K562 (cell line): ENCODE data around the gene NPTXR. TPM values are rescaled to one million over a fixed set of nuclear protein-coding genes. Genes with fewer than 3 reads are reported as not detected.
A peak's percentile ranks its signal among the peaks of the same experiment; 100 is the strongest.
"Not testable (repeated sequence)": the region's sequence is repeated elsewhere in the genome, so short reads cannot be mapped to it uniquely, and the experiment has no call there.

ENCODE experiments used
- ATAC-seq: fragments of 200-7000 bp; cut with Tn5 transposase; 3 replicates; pipeline ENCODE4 v1.9.1; 2020; ENCODE audit warnings: moderate library complexity
- BruUV-seq: library from RNA; stranded (reverse); fragments of 400-500 nt; replicated peaks from 2 replicates; lab custom pipeline; 2021; lab: Mats Ljungman, UMichigan
- CTCF ChIA-PET: fragments of 300-600 bp; formaldehyde crosslinking; extraction: SDS; loops from one replicate; lab custom pipeline; 2021; ENCODE audit warnings: low intra/inter-chr PET ratio; lab: Yijun Ruan, JAX
- POLR2A ChIA-PET: fragments of 300-600, 350-650 bp; sonication (Branson Sonifier 250); formaldehyde crosslinking; extraction: SDS; loops from one replicate; lab custom pipeline; 2021; ENCODE audit warnings: antibody characterized with exemption, inconsistent platforms; lab: Yijun Ruan, JAX
- DNase-seq, 4 experiments: peaks; one replicate each; pipeline versions ENCODE4 v3.0.0 to v3.0.0-alpha.2; 2011 to 2018; ENCODE audit warnings: low spot score in 3 of 4, mixed read lengths in 3 of 4; ENCODE audit errors: extremely low read depth in 1 of 4
- FAIRE-seq: peaks from 2 replicates; lab custom pipeline; 2011; peaks lifted over from hg19 to GRCh38; lab: Jason Lieb, UNC
- H2AFZ ChIP-seq: 2 replicates; pipeline ENCODE4 v1.6.0; 2011; ENCODE audit warnings: low read depth, low read length, control low read depth, inconsistent platforms
- H3K27ac ChIP-seq: fragments of 200-600 bp; 3 replicates; pipeline ENCODE4 v1.8.0; 2011; ENCODE audit warnings: low read depth, mild to moderate bottlenecking, control low read depth, inconsistent platforms, low read length, moderate library complexity, mixed read lengths; ENCODE audit errors: extremely low read depth
- H3K27me3 ChIP-seq, 2 experiments: fragments of 300-600 bp in 1 of 2; 2 replicates in 1 of 2; 3 replicates in 1 of 2; pipeline versions ENCODE4 v1.6.0 to v1.8.0; 2011; ENCODE audit warnings: inconsistent platforms in 2 of 2, low read length in 2 of 2, mild to moderate bottlenecking in 1 of 2, mixed read lengths in 1 of 2, moderate library complexity in 1 of 2; ENCODE audit not compliant: control insufficient read depth in 2 of 2, insufficient read depth in 2 of 2
- H3K36me3 ChIP-seq: fragments of 300-600 bp; 3 replicates; pipeline ENCODE4 v1.8.0; 2011; ENCODE audit warnings: mild to moderate bottlenecking, low read length, inconsistent platforms; ENCODE audit not compliant: control insufficient read depth, insufficient read depth
- H3K4me1 ChIP-seq, 2 experiments: fragments of 200-600 bp in 1 of 2; replicated peaks in 1 of 2; 2 replicates in 1 of 2; 3 replicates in 1 of 2; pipeline versions ENCODE4 v1.5.1 to v1.8.0; 2011; ENCODE audit warnings: inconsistent platforms in 2 of 2, low read length in 2 of 2, mild to moderate bottlenecking in 1 of 2, mixed read lengths in 1 of 2, moderate library complexity in 1 of 2; ENCODE audit not compliant: control insufficient read depth in 2 of 2, insufficient read depth in 2 of 2
- H3K4me2 ChIP-seq: 2 replicates; pipeline ENCODE4 v1.6.1; 2011; ENCODE audit warnings: low read length, control low read depth, inconsistent platforms, mixed read lengths; ENCODE audit not compliant: insufficient read depth
- H3K4me3 ChIP-seq: fragments of 200-600 bp; sonication (generic), shearing (Covaris generic); 2 replicates; pipeline ENCODE4 v1.5.1; 2016; ENCODE audit warnings: control low read depth, inconsistent platforms
- H3K79me2 ChIP-seq: fragments of 200-600 bp; 3 replicates; pipeline ENCODE4 v1.8.0; 2011; ENCODE audit warnings: low read length, inconsistent platforms; ENCODE audit not compliant: control insufficient read depth, insufficient read depth
- H3K9ac ChIP-seq, 2 experiments: 2 replicates each; pipeline versions ENCODE4 v1.6.0 to v1.6.1; 2011; ENCODE audit warnings: low read depth in 2 of 2, low read length in 2 of 2, control low read depth in 1 of 2, inconsistent platforms in 1 of 2, mild to moderate bottlenecking in 1 of 2, mixed read lengths in 1 of 2; ENCODE audit not compliant: insufficient read depth in 1 of 2
- H3K9me1 ChIP-seq: one replicate; pipeline ENCODE4 v1.6.0; 2011; ENCODE audit warnings: inconsistent platforms, mild to moderate bottlenecking, low read length, moderate library complexity; ENCODE audit not compliant: control insufficient read depth, insufficient read depth
- H3K9me3 ChIP-seq: replicated peaks from 2 replicates; pipeline ENCODE4 v1.5.1; 2011; ENCODE audit warnings: low read depth, low read length, inconsistent platforms; ENCODE audit not compliant: control insufficient read depth, insufficient read depth
- H4K20me1 ChIP-seq: replicated peaks from 2 replicates; pipeline ENCODE4 v1.6.1; 2011; ENCODE audit warnings: low read length, inconsistent platforms, mixed read lengths; ENCODE audit not compliant: control insufficient read depth, insufficient read depth
- EHMT2 ChIP-seq: fragments of 450-650 bp; IDR thresholded peaks from 2 replicates; pipeline ENCODE4 v1.6.1; 2018; ENCODE audit warnings: antibody characterized with exemption
- HMBOX1 ChIP-seq: sonication (generic); IDR thresholded peaks from 2 replicates; pipeline ENCODE4 v1.6.1; 2016
- WGBS: fragments of 100-300 bp; shearing (Covaris generic); methylation state at CpG from one replicate; pipeline ENCODE4 v1.1.6; 2016; ENCODE audit warnings: low coverage, mixed read lengths; ENCODE audit not compliant: insufficient coverage; ENCODE audit errors: missing lambda C conversion rate; 5-methylcytosine and 5-hydroxymethylcytosine counted together
- in situ Hi-C: fragments of 300-500 bp; cut with MboI; formaldehyde crosslinking; loops from 4 replicates; pipeline ENCODE4 v1.15.0; 2018; ENCODE audit warnings: inconsistent platforms, mixed read lengths
- intact Hi-C: fragments of 100-400 bp; cut with micrococcal nuclease; formaldehyde crosslinking; loops from 2 replicates; pipeline ENCODE4 v1.14.2; 2022
- polyA plus RNA-seq, 8 experiments: library from polyadenylated mRNA; depleted of rRNA in 4 of 8; stranded (reverse) in 5 of 8; unstranded in 3 of 8; fragments of >200 nt; fragmentation: Nextera tagmentation in 2 of 8; fragmentation: Illumina TruSeq in 1 of 8; extraction: Ambion mirVana in 2 of 8; extraction: Trizol in 1 of 8; gene quantifications; 2 replicates each; pipeline versions ENCODE4 v1.2.1 to v1.2.3, GENCODE V29; 2011 to 2014; ENCODE audit warnings: inconsistent platforms in 1 of 8, missing spikeins in 1 of 8
- total RNA-seq, 7 experiments: library from RNA; depleted of rRNA in 6 of 7; stranded (reverse); fragments of >200 nt in 6 of 7; fragmentation: Illumina TruSeq in 2 of 7; extraction: Trizol in 2 of 7; gene quantifications; 2 replicates each; pipeline versions ENCODE4 v1.2.1 to v1.2.3, GENCODE V29; 2011 to 2021; ENCODE audit warnings: low replicate concordance in 1 of 7

The NPTXR gene
- total and polyA plus RNA-seq, 9 of the 15 experiments (the other 6 are each of a cell fraction or from before 2014, with no cell fraction given), result 0.01 to 3.1 (median 1.1) TPM

GRCh38 chr22:38811241-38811640 is 32.6 kb downstream of the NPTXR start:
- Histone ChIP-seq H3K27ac (no peak overlapping the region), H3K9me1 (no peaks in the 10 kb centered on the region)
- intact Hi-C loops, result no loop called here
- TF ChIP-seq EHMT2 (0 out of 2 replicates have a peak, but pooled peaks have one; percentile 25), HMBOX1 (no peak)
- TF ChIP-seq, all 486 proteins: peak for 1
- Histone ChIP-seq H3K4me2 (no peak overlapping the region), H3K4me1 (no peaks in the 10 kb centered on the region), H3K9ac (no peak overlapping the region), H4K20me1 (no peaks in the 10 kb centered on the region), H3K36me3 (no peaks in the 10 kb centered on the region), H3K4me3 (no peak overlapping the region), H3K27me3 (peaks cover 0 to 6% of the 10 kb centered on the region in 2 experiments; a peak in 3 of 5 replicates), H3K9me3 (0 out of 2 replicates have a peak, but pooled peaks cover 1% of the 10 kb centered on the region), H2AFZ (no peak overlapping the region), H3K79me2 (no peaks in the 10 kb centered on the region)
- DNase-seq (no peak), FAIRE-seq (no peak), ATAC-seq (no peak)
- ChIA-PET POLR2A (no interaction called here), CTCF (interaction anchor here (0.6 kb wide), 1 partner anchor 32 kb away, joined by 4 read pairs; no protein-coding TSS in a partner anchor)
- in situ Hi-C loops, result no loop called here
- WGBS, result 6% methylated on average over 2 of the region's 2 CpGs
- BruUV-seq, result no TSS peak

DNA sequence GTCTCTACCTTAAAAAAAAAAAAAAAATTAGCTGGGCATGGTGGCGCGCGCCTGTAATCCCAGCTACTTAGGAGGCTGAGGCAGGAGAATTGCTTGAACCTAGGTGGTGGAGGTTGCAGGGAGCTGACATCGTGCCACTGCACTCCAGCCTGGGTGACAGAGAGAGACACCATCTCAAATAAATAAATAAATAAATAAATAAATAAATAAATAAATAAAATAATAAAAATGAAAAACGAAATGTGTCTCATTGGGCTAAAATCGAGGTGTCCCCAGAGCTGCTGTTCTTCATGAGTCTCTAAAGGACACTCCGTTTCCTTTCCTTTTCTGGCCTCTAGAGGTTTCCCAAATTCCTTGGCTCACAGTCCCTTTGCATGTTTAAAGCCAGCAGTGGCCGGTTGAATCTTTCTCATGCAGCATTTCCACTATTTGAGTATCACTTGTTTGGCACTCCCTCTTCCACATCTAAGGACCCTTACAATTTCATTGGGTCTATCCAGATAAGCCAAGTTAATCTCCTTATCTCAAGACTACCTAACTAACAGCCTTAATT is 38.7 kb downstream of the NPTXR start:
- H3K79me2 ChIP-seq, H3K9me1 ChIP-seq, H3K4me2 ChIP-seq, intact Hi-C loops, H4K20me1 ChIP-seq, ATAC-seq, H3K9me3 ChIP-seq, FAIRE-seq, H3K27ac ChIP-seq, H3K4me3 ChIP-seq, H2AFZ ChIP-seq, CTCF ChIA-PET, DNase-seq, H3K36me3 ChIP-seq, BruUV-seq, H3K9ac ChIP-seq, H3K27me3 ChIP-seq, H3K4me1 ChIP-seq, in situ Hi-C loops: not testable (repeated sequence)
- POLR2A ChIA-PET, result interaction anchor here (0.6 kb wide), 1 partner anchor 32 kb away, joined by 4 read pairs; no protein-coding TSS in a partner anchor
- 10% methylated on average over 4 of the region's 8 CpGs for WGBS
